ENCODE data around the gene HDAC4.

- TF ChIP-seq CTCF (IDR thresholded peaks at IDR 0.05): no peak
- TF ChIP-seq POLR2A (IDR thresholded peaks at IDR 0.05): no peak
Measured at GRCh38 chr2:239376351-239376750, 24.5 kb downstream of the HDAC4 start.
